PC-9 (cell line): ENCODE results near the gene PRPS1. TPM values are rescaled to one million over a fixed set of nuclear protein-coding genes. Genes with fewer than 3 reads are reported as not detected.

ENCODE experiments used
- BruUV-seq: library from RNA; stranded (reverse); fragments of 400-500 nt; replicated peaks from 2 replicates; lab custom pipeline; 2021; lab: Mats Ljungman, UMichigan
- CTCF ChIA-PET: fragments of 300-600 bp; sonication (Branson Sonifier 250); formaldehyde crosslinking; loops from one replicate; lab custom pipeline; 2022; ENCODE audit warnings: antibody characterized with exemption; lab: Charles Lee
- POLR2A ChIA-PET: fragments of 300-600 bp; sonication (Branson Sonifier 250); formaldehyde crosslinking; loops from one replicate; lab custom pipeline; 2022; ENCODE audit warnings: antibody characterized with exemption; ENCODE audit not compliant: unreplicated experiment; lab: Charles Lee
- DNase-seq, 2 experiments: peaks; one replicate each; pipeline versions ENCODE4 v3.0.0 to v3.0.0-alpha.2; 2015 to 2022; ENCODE audit warnings: mixed read lengths in 1 of 2
- H2AFZ ChIP-seq: fragments of 200-600 bp; sonication (generic); 2 replicates; pipeline ENCODE4 v1.8.1; 2017; ENCODE audit warnings: antibody characterized with exemption
- H3F3A ChIP-seq: fragments of 200-600 bp; sonication (generic); 2 replicates; pipeline ENCODE4 v1.8.1; 2017; ENCODE audit warnings: antibody characterized with exemption, mild to moderate bottlenecking, low read depth; ENCODE audit not compliant: insufficient read depth
- H3K27ac ChIP-seq: fragments of 200-600 bp; sonication (generic); 2 replicates; pipeline ENCODE4 v1.6.1; 2016; ENCODE audit warnings: mixed run types
- H3K27me3 ChIP-seq: fragments of 200-600 bp; sonication (generic); 2 replicates; pipeline ENCODE4 v1.6.1; 2016; ENCODE audit warnings: low read depth, mixed run types; ENCODE audit not compliant: insufficient read depth
- H3K36me3 ChIP-seq: fragments of 200-600 bp; sonication (generic); 2 replicates; pipeline ENCODE4 v1.6.1; 2016; ENCODE audit warnings: low read depth, mixed run types
- H3K4me1 ChIP-seq: fragments of 200-600 bp; sonication (generic); replicated peaks from 2 replicates; pipeline ENCODE4 v1.6.1; 2016; ENCODE audit warnings: mixed run types; ENCODE audit not compliant: insufficient read depth
- H3K4me2 ChIP-seq: fragments of 200-600 bp; sonication (generic); 2 replicates; pipeline ENCODE4 v1.6.1; 2017; ENCODE audit warnings: mixed run types
- H3K4me3 ChIP-seq: fragments of 200-600 bp; sonication (generic); 2 replicates; pipeline ENCODE4 v1.6.1; 2016; ENCODE audit warnings: mixed run types
- H3K79me2 ChIP-seq: fragments of 200-600 bp; sonication (generic); 2 replicates; pipeline ENCODE4 v1.6.1; 2017; ENCODE audit warnings: low read depth, mixed run types
- H3K9me2 ChIP-seq: fragments of 200-600 bp; sonication (generic); 2 replicates; pipeline ENCODE4 v1.8.1; 2017; ENCODE audit warnings: mild to moderate bottlenecking; ENCODE audit not compliant: insufficient read depth
- H3K9me3 ChIP-seq: fragments of 200-600 bp; sonication (generic); 2 replicates; pipeline ENCODE4 v1.8.1; 2016; ENCODE audit warnings: low read depth; ENCODE audit not compliant: insufficient read depth
- H4K20me1 ChIP-seq: fragments of 200-600 bp; sonication (generic); 2 replicates; pipeline ENCODE4 v1.8.1; 2017; ENCODE audit not compliant: insufficient read depth
- CTCF ChIP-seq: fragments of 200-600 bp; sonication (generic); conservative IDR thresholded peaks from 2 replicates; pipeline ENCODE4 v1.6.1; 2017; ENCODE audit warnings: mixed run types, antibody characterized with exemption, mild to moderate bottlenecking, moderate library complexity
- EZH2 ChIP-seq: fragments of 200-600 bp; sonication (generic); IDR thresholded peaks from 2 replicates; pipeline ENCODE4 v1.8.0; 2017; ENCODE audit warnings: antibody characterized with exemption, low read depth
- intact Hi-C: fragments of 100-400 bp; cut with micrococcal nuclease; formaldehyde crosslinking; loops from one replicate; pipeline ENCODE4 v1.10.0; 2022; ENCODE audit not compliant: unreplicated experiment
- total RNA-seq: library from RNA; stranded (reverse); gene quantifications from 2 replicates; pipeline ENCODE4 v1.2.3, GENCODE V29; 2021

The PRPS1 gene
- total RNA-seq, 1 experiment from 2014 or later = 67.4 TPM

GRCh38 chrX:107629540-107629909, 1.2 kb downstream of the PRPS1 start:
- TF ChIP-seq CTCF (no peak), EZH2 (no peak)
- ChIA-PET POLR2A (no interaction called here), CTCF (interaction anchor here (1.2 kb wide), 1 partner anchor 58 kb away, joined by 3 read pairs; no protein-coding TSS in a partner anchor)
- Histone ChIP-seq H3F3A (peaks cover 23% of the 10 kb centered on the region), H3K4me3 (peak overlapping the region; percentile 74), H3K4me2 (peak overlapping the region; percentile 79), H3K27ac (no peak overlapping the region), H3K27me3 (no peaks in the 10 kb centered on the region), H3K9me2 (no peaks in the 10 kb centered on the region), H4K20me1 (no peaks in the 10 kb centered on the region; the same call in 1 of the 2 replicates), H3K79me2 (peaks cover 57% of the 10 kb centered on the region), H3K9me3 (no peaks in the 10 kb centered on the region), H3K4me1 (peaks cover 40% of the 10 kb centered on the region), H2AFZ (no peak overlapping the region), H3K36me3 (0 out of 2 replicates have a peak, but pooled peaks cover 6% of the 10 kb centered on the region)
- no peak for DNase-seq
- BruUV-seq = no TSS peak
- intact Hi-C loops = loop anchor here (2.0 to 5.0 kb wide), 3 partner anchors 25 to 57 kb away; no protein-coding TSS in a partner anchor

GRCh38 chrX:107630031-107630689, 1.9 kb downstream of the PRPS1 start:
- Histone ChIP-seq H3K9me2 (no peaks in the 10 kb centered on the region), H4K20me1 (no peaks in the 10 kb centered on the region; the same call in 1 of the 2 replicates), H3K79me2 (peaks cover 64% of the 10 kb centered on the region), H3K4me2 (peak overlapping the region; percentile 79), H3K4me3 (peak overlapping the region; percentile 74; the same call in 1 of the 2 replicates), H3K4me1 (peaks cover 40% of the 10 kb centered on the region), H2AFZ (no peak overlapping the region), H3K9me3 (no peaks in the 10 kb centered on the region), H3K36me3 (0 out of 2 replicates have a peak, but pooled peaks cover 6% of the 10 kb centered on the region), H3K27me3 (no peaks in the 10 kb centered on the region), H3F3A (peaks cover 23% of the 10 kb centered on the region), H3K27ac (no peak overlapping the region)
- intact Hi-C loops = no loop called here
- CTCF ChIA-PET = interaction anchor here (0.5 to 0.6 kb wide), 3 partner anchors 59 to 837 kb away, joined by 4 to 5 read pairs (median 4); no protein-coding TSS in a partner anchor
- TF ChIP-seq EZH2 = no peak
- POLR2A ChIA-PET = no interaction called here
- no peak for DNase-seq
- no TSS peak for BruUV-seq

DNA sequence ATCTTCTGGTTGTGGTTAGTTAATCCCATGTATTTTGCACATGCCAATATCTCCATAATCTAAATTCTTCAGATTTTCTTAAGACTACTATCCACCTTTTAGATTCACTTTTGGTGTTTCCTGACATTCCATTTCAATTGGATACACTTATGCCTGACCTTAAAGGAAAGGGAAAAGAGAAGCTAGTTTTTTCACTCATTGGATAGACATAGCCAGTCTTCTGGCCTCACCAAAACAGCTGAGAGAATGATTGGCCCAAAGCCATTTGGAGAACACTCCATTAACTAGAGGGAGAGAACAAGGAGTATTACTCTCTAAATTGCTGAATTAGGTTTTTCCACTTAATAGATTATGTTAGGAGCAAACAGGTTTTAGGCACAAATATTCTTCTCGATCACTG, 4.0 kb downstream of the PRPS1 start:
- peaks cover 6% of the 10 kb centered on the region for H3F3A ChIP-seq
- no peaks in the 10 kb centered on the region for H3K9me3 ChIP-seq
- H4K20me1 ChIP-seq = no peaks in the 10 kb centered on the region; the same call in 1 of the 2 replicates
- peaks cover 23% of the 10 kb centered on the region for H3K4me1 ChIP-seq
- H3K27ac ChIP-seq = no peak overlapping the region
- H3K4me2 ChIP-seq = no peak overlapping the region
- BruUV-seq = no TSS peak
- no peaks in the 10 kb centered on the region for H3K27me3 ChIP-seq
- intact Hi-C loops = no loop called here
- H3K36me3 ChIP-seq = 0 out of 2 replicates have a peak, but pooled peaks cover 6% of the 10 kb centered on the region
- H3K9me2 ChIP-seq = no peaks in the 10 kb centered on the region
- H3K4me3 ChIP-seq = no peak overlapping the region
- H2AFZ ChIP-seq = no peak overlapping the region
- peak in 1 of 2 experiments; percentile 40 for DNase-seq
- H3K79me2 ChIP-seq = peaks cover 83% of the 10 kb centered on the region
- ChIA-PET CTCF (no interaction called here), POLR2A (interaction anchor here (0.5 kb wide), 1 partner anchor 638 kb away, joined by 4 read pairs; no protein-coding TSS in a partner anchor)
- TF ChIP-seq CTCF = no peak
- TF ChIP-seq EZH2 = no peak
